Measurements from ENCODE around the gene TNFAIP8L1. TPM values are rescaled to one million over a fixed set of nuclear protein-coding genes. Genes with fewer than 3 reads are reported as not detected.

TNFAIP8L1 gene
- total and polyA plus RNA-seq, 2 experiments from 2014 or later: 13.6 to 14.3 TPM

DNA sequence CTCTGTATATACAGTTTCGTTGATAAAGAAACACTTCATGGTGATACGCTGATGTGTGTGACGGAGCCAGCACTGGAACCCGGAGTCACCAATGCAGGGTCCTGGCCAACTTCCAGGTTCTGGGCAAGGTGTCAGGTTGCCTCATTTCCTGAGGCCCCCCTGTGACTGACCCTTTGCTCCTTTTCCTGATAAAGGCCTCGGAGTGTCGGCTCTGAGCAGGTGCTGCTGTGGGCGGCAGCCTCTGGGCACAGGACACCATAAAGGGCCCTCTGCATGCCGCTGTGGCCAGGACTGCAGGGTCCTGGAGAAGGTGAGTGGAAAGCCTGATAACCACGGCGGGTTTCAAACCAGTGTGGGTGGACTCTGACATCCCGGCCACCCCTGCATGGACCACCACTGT is 48.1 kb downstream of the TNFAIP8L1 start:
- 86% methylated on average over 11 of the region's 11 CpGs for WGBS (ENCODE audit: low lambda C conversion rate, missing lambda C conversion rate)
- no peaks in the 10 kb centered on the region for H3K27me3 ChIP-seq
- H3K27ac ChIP-seq: no peak overlapping the region
- H2AFZ ChIP-seq: no peak overlapping the region
- no peaks in the 10 kb centered on the region for H3K36me3 ChIP-seq (replicated peaks; ENCODE audit: insufficient read depth, low read depth)
- H3K9me2 ChIP-seq (replicated peaks; ENCODE audit: insufficient read depth): no peaks in the 10 kb centered on the region
- DNase-seq (ENCODE audit: low spot score): no peak
- no peaks in the 10 kb centered on the region for H4K20me1 ChIP-seq (ENCODE audit: insufficient read depth, poor library complexity, severe bottlenecking)
- H3K9me3 ChIP-seq (ENCODE audit: low read depth): no peaks in the 10 kb centered on the region
- TF ChIP-seq EZH2phosphoT487 (IDR thresholded peaks at IDR 0.05; ENCODE audit: low read depth, severe bottlenecking, unreplicated experiment) (no peak), EZH2 (IDR thresholded peaks at IDR 0.05; ENCODE audit: borderline replicate concordance) (no peak)
- TF ChIP-seq, protein P1, sequence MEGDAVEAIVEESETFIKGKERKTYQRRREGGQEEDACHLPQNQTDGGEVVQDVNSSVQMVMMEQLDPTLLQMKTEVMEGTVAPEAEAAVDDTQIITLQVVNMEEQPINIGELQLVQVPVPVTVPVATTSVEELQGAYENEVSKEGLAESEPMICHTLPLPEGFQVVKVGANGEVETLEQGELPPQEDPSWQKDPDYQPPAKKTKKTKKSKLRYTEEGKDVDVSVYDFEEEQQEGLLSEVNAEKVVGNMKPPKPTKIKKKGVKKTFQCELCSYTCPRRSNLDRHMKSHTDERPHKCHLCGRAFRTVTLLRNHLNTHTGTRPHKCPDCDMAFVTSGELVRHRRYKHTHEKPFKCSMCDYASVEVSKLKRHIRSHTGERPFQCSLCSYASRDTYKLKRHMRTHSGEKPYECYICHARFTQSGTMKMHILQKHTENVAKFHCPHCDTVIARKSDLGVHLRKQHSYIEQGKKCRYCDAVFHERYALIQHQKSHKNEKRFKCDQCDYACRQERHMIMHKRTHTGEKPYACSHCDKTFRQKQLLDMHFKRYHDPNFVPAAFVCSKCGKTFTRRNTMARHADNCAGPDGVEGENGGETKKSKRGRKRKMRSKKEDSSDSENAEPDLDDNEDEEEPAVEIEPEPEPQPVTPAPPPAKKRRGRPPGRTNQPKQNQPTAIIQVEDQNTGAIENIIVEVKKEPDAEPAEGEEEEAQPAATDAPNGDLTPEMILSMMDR (IDR thresholded peaks at IDR 0.05; ENCODE audit: poor library complexity): no peak
- H3K4me2 ChIP-seq: no peak overlapping the region
- no peaks in the 10 kb centered on the region for H3K4me1 ChIP-seq (ENCODE audit: insufficient read depth)
- no peaks in the 10 kb centered on the region for H3K79me2 ChIP-seq
- no peak overlapping the region for H3K4me3 ChIP-seq

DNA sequence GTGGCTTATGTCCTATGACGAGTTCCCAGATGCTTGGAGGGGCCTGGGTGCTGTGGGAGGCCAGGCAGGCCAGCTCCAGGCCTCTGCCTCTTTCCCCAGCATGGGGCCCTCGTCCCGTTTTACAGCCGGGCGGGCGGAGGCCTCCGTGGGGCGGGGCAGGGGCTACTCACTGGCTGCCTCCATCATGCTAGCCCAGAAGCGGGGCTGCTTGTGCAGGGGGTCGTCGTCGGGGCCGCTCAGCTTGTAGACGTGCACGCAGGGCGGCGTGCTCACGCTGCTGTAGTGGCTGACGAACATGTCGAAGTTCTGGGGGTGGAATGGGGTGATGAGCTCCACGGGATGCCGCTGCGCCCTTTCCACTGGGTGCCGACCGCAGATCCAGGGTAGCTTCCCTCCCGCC is 49.3 kb downstream of the TNFAIP8L1 start:
- H3K9me2 ChIP-seq (replicated peaks; ENCODE audit: insufficient read depth): no peaks in the 10 kb centered on the region
- H3K27me3 ChIP-seq: no peaks in the 10 kb centered on the region
- no peaks in the 10 kb centered on the region for H4K20me1 ChIP-seq (ENCODE audit: insufficient read depth, poor library complexity, severe bottlenecking)
- no peaks in the 10 kb centered on the region for H3K4me1 ChIP-seq (ENCODE audit: insufficient read depth)
- no peak overlapping the region for H2AFZ ChIP-seq
- no peak for DNase-seq (ENCODE audit: low spot score)
- H3K9me3 ChIP-seq (ENCODE audit: low read depth): no peaks in the 10 kb centered on the region
- H3K4me3 ChIP-seq: no peak overlapping the region
- 93% methylated on average over 23 of the region's 26 CpGs for WGBS (ENCODE audit: low lambda C conversion rate, missing lambda C conversion rate)
- no peaks in the 10 kb centered on the region for H3K79me2 ChIP-seq
- no peak overlapping the region for H3K27ac ChIP-seq
- H3K4me2 ChIP-seq: no peak overlapping the region
- TF ChIP-seq EZH2 (IDR thresholded peaks at IDR 0.05; ENCODE audit: borderline replicate concordance) (no peak), EZH2phosphoT487 (IDR thresholded peaks at IDR 0.05; ENCODE audit: low read depth, severe bottlenecking, unreplicated experiment) (no peak)
- TF ChIP-seq, protein P1 (IDR thresholded peaks at IDR 0.05; ENCODE audit: poor library complexity): no peak
- H3K36me3 ChIP-seq (replicated peaks; ENCODE audit: insufficient read depth, low read depth): no peaks in the 10 kb centered on the region

DNA sequence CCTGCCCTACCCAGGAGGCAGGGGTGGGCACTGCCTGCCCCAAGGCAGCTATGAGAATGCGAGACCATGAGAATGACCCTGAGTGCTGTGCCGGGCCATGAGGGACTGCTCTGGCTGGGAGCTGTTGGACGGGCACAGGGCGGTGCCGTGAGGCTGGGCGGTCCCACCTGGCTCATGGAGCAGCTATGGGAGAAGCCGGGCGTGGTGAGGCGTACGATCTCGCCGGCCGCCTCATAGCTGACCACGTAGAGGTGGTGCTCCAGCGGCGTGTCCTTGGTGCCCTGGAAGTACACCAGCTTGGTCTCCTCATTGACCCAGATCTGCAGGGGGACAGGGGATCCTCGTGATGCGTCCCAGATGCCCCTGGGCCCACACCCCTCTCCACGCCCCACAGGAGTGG is 50.1 kb downstream of the TNFAIP8L1 start:
- no peaks in the 10 kb centered on the region for H3K79me2 ChIP-seq
- no peak overlapping the region for H3K4me2 ChIP-seq
- H3K4me1 ChIP-seq (ENCODE audit: insufficient read depth): no peaks in the 10 kb centered on the region
- no peak for DNase-seq (ENCODE audit: low spot score)
- no peaks in the 10 kb centered on the region for H4K20me1 ChIP-seq (ENCODE audit: insufficient read depth, poor library complexity, severe bottlenecking)
- no peaks in the 10 kb centered on the region for H3K27me3 ChIP-seq
- TF ChIP-seq EZH2phosphoT487 (IDR thresholded peaks at IDR 0.05; ENCODE audit: low read depth, severe bottlenecking, unreplicated experiment) (no peak), EZH2 (IDR thresholded peaks at IDR 0.05; ENCODE audit: borderline replicate concordance) (no peak)
- TF ChIP-seq, protein P1 (IDR thresholded peaks at IDR 0.05; ENCODE audit: poor library complexity): no peak
- H3K4me3 ChIP-seq: no peak overlapping the region
- H2AFZ ChIP-seq: no peak overlapping the region
- H3K9me3 ChIP-seq (ENCODE audit: low read depth): no peaks in the 10 kb centered on the region
- no peaks in the 10 kb centered on the region for H3K9me2 ChIP-seq (replicated peaks; ENCODE audit: insufficient read depth)
- WGBS (ENCODE audit: low lambda C conversion rate, missing lambda C conversion rate): 98% methylated on average over 17 of the region's 19 CpGs
- H3K27ac ChIP-seq: no peak overlapping the region
- no peaks in the 10 kb centered on the region for H3K36me3 ChIP-seq (replicated peaks; ENCODE audit: insufficient read depth, low read depth)

DNA sequence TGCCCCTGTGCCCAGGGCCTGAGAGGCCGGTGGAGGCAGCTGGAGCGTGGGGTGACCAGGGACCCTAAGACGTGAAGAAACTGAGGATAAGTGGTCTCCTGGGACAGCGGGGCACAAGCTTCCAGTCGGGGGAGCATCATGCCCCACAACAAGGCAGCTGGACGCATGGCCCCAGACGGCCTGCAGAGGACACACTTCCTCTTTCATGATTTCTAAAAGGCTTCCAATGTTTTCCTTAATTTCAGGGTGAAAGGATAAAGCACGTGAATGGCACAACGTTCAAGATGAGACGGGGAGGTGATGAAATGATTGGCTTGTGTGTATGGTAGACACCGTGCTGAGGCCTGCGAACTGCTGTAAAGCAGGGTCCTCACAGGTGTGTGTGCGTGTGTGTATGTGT is 51.0 kb downstream of the TNFAIP8L1 start:
- Histone ChIP-seq H3K27ac (no peak overlapping the region), H2AFZ (no peak overlapping the region), H3K4me2 (no peak overlapping the region), H3K9me3 (ENCODE audit: low read depth) (no peaks in the 10 kb centered on the region), H3K4me1 (ENCODE audit: insufficient read depth) (no peaks in the 10 kb centered on the region), H3K4me3 (no peak overlapping the region), H3K36me3 (replicated peaks; ENCODE audit: insufficient read depth, low read depth) (no peaks in the 10 kb centered on the region), H3K79me2 (no peaks in the 10 kb centered on the region), H3K9me2 (replicated peaks; ENCODE audit: insufficient read depth) (no peaks in the 10 kb centered on the region), H3K27me3 (no peaks in the 10 kb centered on the region), H4K20me1 (ENCODE audit: insufficient read depth, poor library complexity, severe bottlenecking) (no peaks in the 10 kb centered on the region)
- DNase-seq (ENCODE audit: low spot score): no peak
- TF ChIP-seq, protein P1 (IDR thresholded peaks at IDR 0.05; ENCODE audit: poor library complexity): no peak
- TF ChIP-seq EZH2phosphoT487 (IDR thresholded peaks at IDR 0.05; ENCODE audit: low read depth, severe bottlenecking, unreplicated experiment) (no peak), EZH2 (IDR thresholded peaks at IDR 0.05; ENCODE audit: borderline replicate concordance) (no peak)
- WGBS (ENCODE audit: low lambda C conversion rate, missing lambda C conversion rate): 93% methylated on average over 13 of the region's 13 CpGs

All from hepatocyte (in vitro differentiated cells).